ENCODE results near the gene BTF3. TPM values are rescaled to one million over a fixed set of nuclear protein-coding genes. Genes with fewer than 3 reads are reported as not detected.

Gene BTF3
- total RNA-seq, 3 donors from 2014 or later (not counting 1 experiment from before 2014, with no cell fraction given) = 364 to 423 (median 391) TPM

GRCh38 chr5:73472116-73472515 is 26.1 kb upstream of the BTF3 start:
- Mint-ChIP-seq H3K4me1 (no peaks in the 10 kb centered on the region), H3K4me3 (no peak overlapping the region), H3K27me3 (ENCODE audit: low read depth in 2 of 2) (peaks cover 11 to 31% of the 10 kb centered on the region in 2 donors), H3K27ac (no peak overlapping the region), H3K9me3 (no peaks in the 10 kb centered on the region), H3K36me3 (no peaks in the 10 kb centered on the region)
- 44% methylated on average over 2 of the region's 3 CpGs for WGBS (ENCODE audit: insufficient coverage)
- H3K27ac ChIP-seq (ENCODE audit: low read length) = no peak overlapping the region
- no peaks in the 10 kb centered on the region for H3K9me3 ChIP-seq (ENCODE audit: control insufficient read depth, insufficient read depth, low read length)
- H3K4me3 ChIP-seq (ENCODE audit: low read length) = no peak overlapping the region
- H3K27me3 ChIP-seq (ENCODE audit: control insufficient read depth, insufficient read depth, low read length) = peaks cover 2% of the 10 kb centered on the region
- intact Hi-C loops (cut with micrococcal nuclease) = no loop called here
- ATAC-seq = no peak
- no peak for DNase-seq
- no peak for TF ChIP-seq CTCF (IDR thresholded peaks at IDR 0.05)
- no peaks in the 10 kb centered on the region for H3K4me1 ChIP-seq (ENCODE audit: control insufficient read depth, insufficient read depth, low read length)
- no peaks in the 10 kb centered on the region for H3K36me3 ChIP-seq (ENCODE audit: control insufficient read depth, insufficient read depth, low read length)

- H3K27me3 ChIP-seq (ENCODE audit: control insufficient read depth, insufficient read depth, low read length) = peaks cover 5% of the 10 kb centered on the region
- no peaks in the 10 kb centered on the region for H3K9me3 Mint-ChIP-seq
- no peak overlapping the region for H3K4me3 Mint-ChIP-seq
- no peak overlapping the region for H3K27ac Mint-ChIP-seq
- H3K36me3 ChIP-seq (ENCODE audit: control insufficient read depth, insufficient read depth, low read length) = no peaks in the 10 kb centered on the region
- no peaks in the 10 kb centered on the region for H3K36me3 Mint-ChIP-seq
- ATAC-seq (no peak), DNase-seq (no peak)
- no peaks in the 10 kb centered on the region for H3K4me1 Mint-ChIP-seq
- WGBS (ENCODE audit: insufficient coverage) = 75% methylated on average over 1 of the region's 1 CpG
- H3K4me1 ChIP-seq (ENCODE audit: control insufficient read depth, insufficient read depth, low read length) = no peaks in the 10 kb centered on the region
- no peak overlapping the region for H3K27ac ChIP-seq (ENCODE audit: low read length)
- TF ChIP-seq CTCF (IDR thresholded peaks at IDR 0.05) = no peak
- H3K9me3 ChIP-seq (ENCODE audit: control insufficient read depth, insufficient read depth, low read length) = no peaks in the 10 kb centered on the region
- no peak overlapping the region for H3K4me3 ChIP-seq (ENCODE audit: low read length)
- intact Hi-C loops (cut with micrococcal nuclease) = no loop called here
- H3K27me3 Mint-ChIP-seq (ENCODE audit: low read depth in 2 of 2) = peaks cover 26 to 48% of the 10 kb centered on the region in 2 donors
Measured at GRCh38 chr5:73480500-73480899, 17.7 kb upstream of the BTF3 start.

- intact Hi-C loops (cut with micrococcal nuclease) = no loop called here
- Mint-ChIP-seq H3K4me3 (no peak overlapping the region), H3K36me3 (no peaks in the 10 kb centered on the region), H3K27ac (no peak overlapping the region), H3K27me3 (ENCODE audit: low read depth in 2 of 2) (peaks cover 45 to 61% of the 10 kb centered on the region in 2 donors), H3K4me1 (no peaks in the 10 kb centered on the region), H3K9me3 (no peaks in the 10 kb centered on the region)
- 89% methylated on average over 4 of the region's 4 CpGs for WGBS (ENCODE audit: insufficient coverage)
- Histone ChIP-seq H3K9me3 (ENCODE audit: control insufficient read depth, insufficient read depth, low read length) (no peaks in the 10 kb centered on the region), H3K36me3 (ENCODE audit: control insufficient read depth, insufficient read depth, low read length) (no peaks in the 10 kb centered on the region), H3K27ac (ENCODE audit: low read length) (no peak overlapping the region), H3K27me3 (ENCODE audit: control insufficient read depth, insufficient read depth, low read length) (peaks cover 3% of the 10 kb centered on the region), H3K4me1 (ENCODE audit: control insufficient read depth, insufficient read depth, low read length) (no peaks in the 10 kb centered on the region), H3K4me3 (ENCODE audit: low read length) (no peak overlapping the region)
- ATAC-seq (no peak), DNase-seq (no peak)
- no peak for TF ChIP-seq CTCF (IDR thresholded peaks at IDR 0.05)
Measured at GRCh38 chr5:73482383-73483136, 15.7 kb upstream of the BTF3 start.

- Mint-ChIP-seq H3K9me3 (no peaks in the 10 kb centered on the region), H3K4me1 (no peaks in the 10 kb centered on the region), H3K4me3 (no peak overlapping the region), H3K27me3 (ENCODE audit: low read depth in 2 of 2) (peaks cover 45 to 59% of the 10 kb centered on the region in 2 donors), H3K27ac (no peak overlapping the region), H3K36me3 (no peaks in the 10 kb centered on the region)
- WGBS (ENCODE audit: insufficient coverage) = 100% methylated on average over 1 of the region's 4 CpGs
- Histone ChIP-seq H3K27me3 (ENCODE audit: control insufficient read depth, insufficient read depth, low read length) (no peaks in the 10 kb centered on the region), H3K36me3 (ENCODE audit: control insufficient read depth, insufficient read depth, low read length) (no peaks in the 10 kb centered on the region), H3K9me3 (ENCODE audit: control insufficient read depth, insufficient read depth, low read length) (no peaks in the 10 kb centered on the region), H3K4me1 (ENCODE audit: control insufficient read depth, insufficient read depth, low read length) (no peaks in the 10 kb centered on the region), H3K4me3 (ENCODE audit: low read length) (no peak overlapping the region), H3K27ac (ENCODE audit: low read length) (no peak overlapping the region)
- TF ChIP-seq CTCF (IDR thresholded peaks at IDR 0.05) = no peak
- intact Hi-C loops (cut with micrococcal nuclease) = no loop called here
- DNase-seq (no peak), ATAC-seq (no peak)
Measured at GRCh38 chr5:73483676-73484075, 14.6 kb upstream of the BTF3 start.

Measured in natural killer cell (primary cell).